Keratinocyte (primary cell): ENCODE measurements around the gene PEX5L. TPM values are rescaled to one million over a fixed set of nuclear protein-coding genes. Genes with fewer than 3 reads are reported as not detected.

ENCODE experiments used
- DNase-seq: peaks from one replicate; pipeline ENCODE4 v3.0.0-alpha.2; 2011; ENCODE audit warnings: low read depth, missing footprints, low spot score
- FAIRE-seq: peaks from 2 replicates; lab custom pipeline; 2011; peaks lifted over from hg19 to GRCh38; lab: Jason Lieb, UNC
- H2AFZ ChIP-seq: 2 replicates; pipeline ENCODE4 v1.6.0; 2012; ENCODE audit warnings: low read length, control low read depth, inconsistent platforms; ENCODE audit not compliant: control insufficient read depth
- H3K27ac ChIP-seq: 2 replicates; pipeline ENCODE4 v1.5.1; 2011; ENCODE audit warnings: low read length; ENCODE audit not compliant: control insufficient read depth, insufficient read depth
- H3K27me3 ChIP-seq: 3 replicates; pipeline ENCODE4 v1.6.0; 2011; ENCODE audit warnings: low read length; ENCODE audit not compliant: control insufficient read depth, insufficient read depth; ENCODE audit errors: extremely low read depth
- H3K36me3 ChIP-seq, 2 experiments: 2 replicates in 1 of 2; 3 replicates in 1 of 2; pipeline ENCODE4 v1.5.1; 2011; ENCODE audit warnings: low read length in 2 of 2, mild to moderate bottlenecking in 1 of 2; ENCODE audit not compliant: control insufficient read depth in 2 of 2, insufficient read depth in 2 of 2; ENCODE audit errors: extremely low read depth in 1 of 2
- H3K4me1 ChIP-seq: 3 replicates; pipeline ENCODE4 v1.5.1; 2011; ENCODE audit warnings: low read length; ENCODE audit not compliant: control insufficient read depth, insufficient read depth; ENCODE audit errors: extremely low read depth
- H3K4me2 ChIP-seq: 3 replicates; pipeline ENCODE4 v1.6.0; 2011; ENCODE audit warnings: low read depth, low read length; ENCODE audit not compliant: control insufficient read depth, insufficient read depth; ENCODE audit errors: extremely low read depth
- H3K4me3 ChIP-seq, 3 experiments: fragments of 200-600 bp in 1 of 3; sonication (generic) in 1 of 3; 2 replicates in 2 of 3; 3 replicates in 1 of 3; pipeline ENCODE4 v1.5.1; 2011 to 2016; ENCODE audit warnings: low read length in 3 of 3, mild to moderate bottlenecking in 3 of 3, control low read depth in 2 of 3, inconsistent platforms in 1 of 3, low read depth in 1 of 3, mixed read lengths in 1 of 3, mixed run types in 1 of 3, moderate library complexity in 1 of 3; ENCODE audit not compliant: control insufficient read depth in 2 of 3, insufficient read depth in 2 of 3; ENCODE audit errors: extremely low read depth in 1 of 3
- H3K79me2 ChIP-seq: 2 replicates; pipeline ENCODE4 v1.6.0; 2012; ENCODE audit warnings: low read length; ENCODE audit not compliant: control insufficient read depth, insufficient read depth
- H3K9ac ChIP-seq: 3 replicates; pipeline ENCODE4 v1.6.0; 2011; ENCODE audit warnings: low read length; ENCODE audit not compliant: control insufficient read depth, insufficient read depth; ENCODE audit errors: extremely low read depth
- H3K9me1 ChIP-seq: 3 replicates; pipeline ENCODE4 v1.6.0; 2011; ENCODE audit warnings: low read length; ENCODE audit not compliant: control insufficient read depth, insufficient read depth; ENCODE audit errors: extremely low read depth
- H3K9me3 ChIP-seq: 2 replicates; pipeline ENCODE4 v1.5.1; 2012; ENCODE audit warnings: low read depth, low read length; ENCODE audit not compliant: control insufficient read depth
- H4K20me1 ChIP-seq: 3 replicates; pipeline ENCODE4 v1.6.0; 2011; ENCODE audit warnings: low read length; ENCODE audit not compliant: control insufficient read depth, insufficient read depth; ENCODE audit errors: extremely low read depth
- CTCF ChIP-seq, 3 experiments: IDR thresholded peaks in 1 of 3; conservative IDR thresholded peaks in 1 of 3; optimal IDR thresholded peaks in 1 of 3; 2 replicates in 2 of 3; 3 replicates in 1 of 3; pipeline versions ENCODE3 to v1.5.1; 2011; ENCODE audit warnings: low read length in 3 of 3, mild to moderate bottlenecking in 3 of 3, moderate library complexity in 2 of 3, control low read depth in 1 of 3, inconsistent platforms in 1 of 3; ENCODE audit not compliant: insufficient read depth in 2 of 3; ENCODE audit errors: extremely low read depth in 1 of 3
- EZH2 ChIP-seq: IDR thresholded peaks from one replicate; pipeline ENCODE4 v1.6.1; 2012; ENCODE audit warnings: inconsistent platforms, mild to moderate bottlenecking, low read length, moderate library complexity
- dilution Hi-C: fragments of 300-500 bp; cut with MboI; formaldehyde crosslinking; loops from one replicate; pipeline ENCODE4 v1.7.0; 2020; ENCODE audit warnings: low sequenced_read_pairs; ENCODE audit not compliant: extremely low pct_ligation_motif_present
- polyA plus RNA-seq, 5 experiments: library from polyadenylated mRNA; depleted of rRNA in 3 of 5; stranded (reverse) in 3 of 5; stranded (forward) in 1 of 5; unstranded in 1 of 5; fragments of >200 nt; gene quantifications; 1 replicate in 1 of 5; 2 replicates in 3 of 5; 3 replicates in 1 of 5; pipeline versions ENCODE4 v1.2.1 to v1.2.3, GENCODE V29; 2011 to 2012; ENCODE audit warnings: missing spikeins in 2 of 5, low read depth in 1 of 5, low replicate concordance in 1 of 5

The PEX5L gene
- polyA plus RNA-seq, 1 donor (not counting 4 experiments of a cell fraction or from before 2014, with no cell fraction given) = 0.92 TPM

- H3K36me3 ChIP-seq = no peaks in the 10 kb centered on the region
- no peak overlapping the region for H3K9ac ChIP-seq
- no peaks in the 10 kb centered on the region for H3K27me3 ChIP-seq
- no peaks in the 10 kb centered on the region for H3K4me1 ChIP-seq
- H2AFZ ChIP-seq = no peak overlapping the region
- DNase-seq (no peak), FAIRE-seq (no peak)
- H3K4me3 ChIP-seq = no peak overlapping the region
- H4K20me1 ChIP-seq = no peaks in the 10 kb centered on the region
- no peaks in the 10 kb centered on the region for H3K9me3 ChIP-seq
- H3K9me1 ChIP-seq = no peaks in the 10 kb centered on the region
- H3K4me2 ChIP-seq = no peak overlapping the region
- TF ChIP-seq CTCF (optimal IDR thresholded peaks at IDR 0.05 in 1 of 3, IDR thresholded peaks at IDR 0.05 in 1 of 3, conservative IDR thresholded peaks at IDR 0.05 in 1 of 3; ENCODE audit: extremely low read depth in 1 of 3, insufficient read depth in 2 of 3, low read length in 3 of 3) (no peak), EZH2 (no peak)
- dilution Hi-C loops = no loop called here
- no peaks in the 10 kb centered on the region for H3K79me2 ChIP-seq
- H3K27ac ChIP-seq = no peak overlapping the region
These were observed 79.4 kb downstream of the PEX5L start for GRCh38 chr3:179957264-179957845.

- Histone ChIP-seq H3K9ac (no peak overlapping the region), H3K4me3 (no peak overlapping the region), H3K27me3 (no peaks in the 10 kb centered on the region), H3K9me3 (no peaks in the 10 kb centered on the region), H3K4me1 (no peaks in the 10 kb centered on the region), H3K9me1 (no peaks in the 10 kb centered on the region), H3K4me2 (no peak overlapping the region), H3K36me3 (no peaks in the 10 kb centered on the region), H2AFZ (no peak overlapping the region), H4K20me1 (no peaks in the 10 kb centered on the region), H3K27ac (no peak overlapping the region), H3K79me2 (no peaks in the 10 kb centered on the region)
- FAIRE-seq (no peak), DNase-seq (no peak)
- no peak for TF ChIP-seq EZH2
- TF ChIP-seq CTCF (optimal IDR thresholded peaks at IDR 0.05 in 1 of 3, IDR thresholded peaks at IDR 0.05 in 1 of 3, conservative IDR thresholded peaks at IDR 0.05 in 1 of 3; ENCODE audit: extremely low read depth in 1 of 3, insufficient read depth in 2 of 3, low read length in 3 of 3) = no peak
- dilution Hi-C loops = no loop called here
These were observed 80.3 kb downstream of the PEX5L start for GRCh38 chr3:179956416-179956830.
